ENCODE data around the gene NMNAT2. TPM values are rescaled to one million over a fixed set of nuclear protein-coding genes. Genes with fewer than 3 reads are reported as not detected.

Gene NMNAT2
- total and polyA plus RNA-seq, 2 of the 13 experiments (the other 11 are each of a cell fraction or from before 2014, with no cell fraction given): not detected

- TF ChIP-seq HBP1 (CRISPR knock-in tag; IDR thresholded peaks at IDR 0.05; ENCODE audit: low read depth) (no peak), HMGXB3 (CRISPR knock-in tag; IDR thresholded peaks at IDR 0.05; ENCODE audit: borderline replicate concordance) (no peak), ZNF615 (CRISPR knock-in tag; IDR thresholded peaks at IDR 0.05; ENCODE audit: borderline replicate concordance) (no peak), ZNF24 (IDR thresholded peaks at IDR 0.05) (no peak), MIER2 (CRISPR knock-in tag; IDR thresholded peaks at IDR 0.05) (no peak), NBN (conservative IDR thresholded peaks at IDR 0.05) (no peak), GFI1 (CRISPR knock-in tag; IDR thresholded peaks at IDR 0.05; ENCODE audit: borderline replicate concordance) (no peak), ZBTB21 (CRISPR knock-in tag; IDR thresholded peaks at IDR 0.05) (no peak), ZNF644 (CRISPR knock-in tag; IDR thresholded peaks at IDR 0.05; ENCODE audit: low read depth) (no peak), SP4 (CRISPR knock-in tag; IDR thresholded peaks at IDR 0.05) (no peak)
These were observed 121.4 kb downstream of the NMNAT2 start (continued) for GRCh38 chr1:183296782-183297181.

All from HepG2 (cell line).